ENCODE results near the gene CAPN8. TPM values are rescaled to one million over a fixed set of nuclear protein-coding genes. Genes with fewer than 3 reads are reported as not detected.
A peak's percentile ranks its signal among the peaks of the same experiment; 100 is the strongest.

The CAPN8 gene
- total RNA-seq, 1 experiment from 2014 or later: 94.7 TPM

GRCh38 chr1:223533708-223534107 lies 131.8 kb downstream of the CAPN8 start:
- no peak overlapping the region for H3K27ac ChIP-seq
- BruUV-seq (replicated peaks): no TSS peak
- H3K9me3 ChIP-seq (ENCODE audit: insufficient read depth, low read depth): no peaks in the 10 kb centered on the region; the same call in 1 of the 2 replicates
- POLR2A ChIA-PET (ENCODE audit: unreplicated experiment): no interaction called here
- H4K20me1 ChIP-seq (ENCODE audit: insufficient read depth): no peaks in the 10 kb centered on the region
- no peak overlapping the region for H3K4me3 ChIP-seq
- intact Hi-C loops (cut with micrococcal nuclease; ENCODE audit: unreplicated experiment): no loop called here
- no peak for DNase-seq
- no peaks in the 10 kb centered on the region for H3K9me2 ChIP-seq (ENCODE audit: insufficient read depth)
- TF ChIP-seq CTCF (conservative IDR thresholded peaks at IDR 0.05): no peak
- TF ChIP-seq EZH2 (IDR thresholded peaks at IDR 0.05; ENCODE audit: low read depth): no peak
- H3K4me2 ChIP-seq: no peak overlapping the region
- H3K36me3 ChIP-seq (ENCODE audit: low read depth): no peaks in the 10 kb centered on the region
- H3F3A ChIP-seq (ENCODE audit: insufficient read depth, low read depth): peaks cover 8% of the 10 kb centered on the region; the same call in 1 of the 2 replicates
- H2AFZ ChIP-seq: no peak overlapping the region
- CTCF ChIA-PET: interaction anchor here (0.7 kb wide), 2 partner anchors 102 to 219 kb away, joined by 3 to 4 read pairs; no protein-coding TSS in a partner anchor
- H3K4me1 ChIP-seq (replicated peaks; ENCODE audit: insufficient read depth): no peaks in the 10 kb centered on the region
- H3K27me3 ChIP-seq (ENCODE audit: insufficient read depth, low read depth): no peaks in the 10 kb centered on the region
- H3K79me2 ChIP-seq (ENCODE audit: low read depth): no peaks in the 10 kb centered on the region

GRCh38 chr1:223531742-223532341 lies 133.7 kb downstream of the CAPN8 start:
- H3K36me3 ChIP-seq (ENCODE audit: low read depth): no peaks in the 10 kb centered on the region
- no peaks in the 10 kb centered on the region; the same call in 1 of the 2 replicates for H3K9me3 ChIP-seq (ENCODE audit: insufficient read depth, low read depth)
- no peaks in the 10 kb centered on the region for H3K4me1 ChIP-seq (replicated peaks; ENCODE audit: insufficient read depth)
- no peaks in the 10 kb centered on the region for H3K79me2 ChIP-seq (ENCODE audit: low read depth)
- no peaks in the 10 kb centered on the region for H3K9me2 ChIP-seq (ENCODE audit: insufficient read depth)
- H2AFZ ChIP-seq: no peak overlapping the region
- no peaks in the 10 kb centered on the region for H4K20me1 ChIP-seq (ENCODE audit: insufficient read depth)
- H3K4me2 ChIP-seq: no peak overlapping the region
- peak; percentile 74 for TF ChIP-seq CTCF (conservative IDR thresholded peaks at IDR 0.05)
- TF ChIP-seq EZH2 (IDR thresholded peaks at IDR 0.05; ENCODE audit: low read depth): no peak
- intact Hi-C loops (cut with micrococcal nuclease; ENCODE audit: unreplicated experiment): loop anchor here (1.0 kb wide), 2 partner anchors 152 to 399 kb away; no protein-coding TSS in a partner anchor
- H3F3A ChIP-seq (ENCODE audit: insufficient read depth, low read depth): peaks cover 8% of the 10 kb centered on the region; the same call in 1 of the 2 replicates
- CTCF ChIA-PET: interaction anchor here (0.6 to 1.6 kb wide), 4 partner anchors 31 to 410 kb away, joined by 3 to 8 read pairs (median 3); no protein-coding TSS in a partner anchor
- no peaks in the 10 kb centered on the region for H3K27me3 ChIP-seq (ENCODE audit: insufficient read depth, low read depth)
- no peak overlapping the region for H3K27ac ChIP-seq
- POLR2A ChIA-PET (ENCODE audit: unreplicated experiment): no interaction called here
- H3K4me3 ChIP-seq: no peak overlapping the region
- no TSS peak for BruUV-seq (replicated peaks)
- DNase-seq: peak; percentile 46 to 68

- Histone ChIP-seq H4K20me1 (ENCODE audit: insufficient read depth) (no peaks in the 10 kb centered on the region), H3K36me3 (ENCODE audit: low read depth) (no peaks in the 10 kb centered on the region), H3K27ac (no peak overlapping the region), H3K4me3 (no peak overlapping the region), H3K79me2 (ENCODE audit: low read depth) (no peaks in the 10 kb centered on the region), H3K4me2 (no peak overlapping the region), H3K27me3 (ENCODE audit: insufficient read depth, low read depth) (no peaks in the 10 kb centered on the region; the same call in 1 of the 2 replicates), H3K9me3 (ENCODE audit: insufficient read depth, low read depth) (no peaks in the 10 kb centered on the region; the same call in 1 of the 2 replicates), H2AFZ (no peak overlapping the region), H3K4me1 (replicated peaks; ENCODE audit: insufficient read depth) (no peaks in the 10 kb centered on the region), H3K9me2 (ENCODE audit: insufficient read depth) (no peaks in the 10 kb centered on the region), H3F3A (ENCODE audit: insufficient read depth, low read depth) (no peaks in the 10 kb centered on the region)
- ChIA-PET POLR2A (ENCODE audit: unreplicated experiment) (no interaction called here), CTCF (no interaction called here)
- DNase-seq: no peak
- TF ChIP-seq EZH2 (IDR thresholded peaks at IDR 0.05; ENCODE audit: low read depth) (no peak), CTCF (conservative IDR thresholded peaks at IDR 0.05) (no peak)
- intact Hi-C loops (cut with micrococcal nuclease; ENCODE audit: unreplicated experiment): no loop called here
- BruUV-seq (replicated peaks): no TSS peak
These were observed 139.5 kb downstream of the CAPN8 start for GRCh38 chr1:223525957-223526356.

All from PC-9 (cell line).